H9 (cell line): Measurements from ENCODE around the gene SOX13. TPM values are rescaled to one million over a fixed set of nuclear protein-coding genes. Genes with fewer than 3 reads are reported as not detected.

Source experiments
- DNase-seq: peaks from one replicate; pipeline ENCODE4 v3.0.0-alpha.2; 2017
- H2AFZ ChIP-seq: one replicate; pipeline ENCODE4 v1.6.1; 2013; ENCODE audit warnings: mild to moderate bottlenecking, low read length, control low read depth, moderate library complexity
- H2AK5ac ChIP-seq: 2 replicates; pipeline ENCODE4 v1.6.1; 2013; ENCODE audit warnings: low read length, control low read depth, mixed read lengths; ENCODE audit not compliant: insufficient read length
- H2BK120ac ChIP-seq: one replicate; pipeline ENCODE4 v1.6.1; 2013; ENCODE audit warnings: low read depth, mild to moderate bottlenecking, low read length, control low read depth, inconsistent platforms; ENCODE audit not compliant: poor library complexity, severe bottlenecking
- H2BK12ac ChIP-seq: 2 replicates; pipeline ENCODE4 v1.6.1; 2013; ENCODE audit warnings: low read length, control low read depth, mixed read lengths, low read depth; ENCODE audit not compliant: insufficient read length
- H2BK15ac ChIP-seq: 2 replicates; pipeline ENCODE4 v1.6.1; 2013; ENCODE audit warnings: low read depth, low read length, control low read depth
- H2BK20ac ChIP-seq: one replicate; pipeline ENCODE4 v1.6.1; 2013; ENCODE audit warnings: low read depth, mild to moderate bottlenecking, low read length, control low read depth, inconsistent platforms; ENCODE audit not compliant: poor library complexity, severe bottlenecking
- H2BK5ac ChIP-seq: 2 replicates; pipeline ENCODE4 v1.6.1; 2013; ENCODE audit warnings: low read length, control low read depth, mixed read lengths; ENCODE audit not compliant: insufficient read length
- H3K14ac ChIP-seq: 2 replicates; pipeline ENCODE4 v1.6.1; 2013; ENCODE audit warnings: low read length, control low read depth; ENCODE audit not compliant: insufficient read depth
- H3K18ac ChIP-seq: 2 replicates; pipeline ENCODE4 v1.6.1; 2013; ENCODE audit warnings: low read depth, mild to moderate bottlenecking, mixed read lengths, low read length, control low read depth; ENCODE audit not compliant: insufficient read length
- H3K23ac ChIP-seq: 2 replicates; pipeline ENCODE4 v1.6.1; 2013; ENCODE audit warnings: low read length, control low read depth, mixed read lengths, low read depth; ENCODE audit not compliant: insufficient read length
- H3K23me2 ChIP-seq: 2 replicates; pipeline ENCODE4 v1.6.1; 2013; ENCODE audit warnings: low read depth, mild to moderate bottlenecking, mixed read lengths, low read length, control low read depth; ENCODE audit not compliant: insufficient read length, poor library complexity, severe bottlenecking
- H3K27ac ChIP-seq: 2 replicates; pipeline ENCODE4 v1.5.1; 2013; ENCODE audit warnings: low read length, control low read depth, mixed read lengths, low read depth; ENCODE audit not compliant: insufficient read length
- H3K27me3 ChIP-seq: 2 replicates; pipeline ENCODE4 v1.6.1; 2013; ENCODE audit warnings: low read length, control low read depth, inconsistent platforms; ENCODE audit not compliant: insufficient read depth
- H3K4ac ChIP-seq: 2 replicates; pipeline ENCODE4 v1.6.1; 2013; ENCODE audit warnings: low read depth, mild to moderate bottlenecking, control low read depth, inconsistent platforms, low read length, moderate library complexity
- H3K4me1 ChIP-seq: 2 replicates; pipeline ENCODE4 v1.6.1; 2013; ENCODE audit warnings: low read length, control low read depth, inconsistent platforms; ENCODE audit not compliant: insufficient read depth
- H3K4me2 ChIP-seq: 2 replicates; pipeline ENCODE4 v1.6.1; 2013; ENCODE audit warnings: low read length, control low read depth, mixed read lengths; ENCODE audit not compliant: insufficient read length, insufficient read depth
- H3K56ac ChIP-seq: 2 replicates; pipeline ENCODE4 v1.6.1; 2013; ENCODE audit warnings: low read depth, mild to moderate bottlenecking, mixed read lengths, low read length, control low read depth; ENCODE audit not compliant: insufficient read length
- H3K79me1 ChIP-seq: 2 replicates; pipeline ENCODE4 v1.6.1; 2013; ENCODE audit warnings: low read depth, mild to moderate bottlenecking, moderate library complexity, low read length, control low read depth, inconsistent platforms; ENCODE audit not compliant: insufficient read depth, poor library complexity, severe bottlenecking
- H3K79me2 ChIP-seq: 2 replicates; pipeline ENCODE4 v1.6.1; 2013; ENCODE audit warnings: low read length, control low read depth, inconsistent platforms; ENCODE audit not compliant: insufficient read depth
- H3K9ac ChIP-seq: 2 replicates; pipeline ENCODE4 v1.6.1; 2013; ENCODE audit warnings: low read length, control low read depth, mixed read lengths; ENCODE audit not compliant: insufficient read length; ENCODE audit errors: extremely low read depth
- H3K9me3 ChIP-seq: one replicate; pipeline ENCODE4 v1.6.1; 2013; ENCODE audit warnings: low read depth, low read length, inconsistent platforms; ENCODE audit not compliant: control insufficient read depth
- H3T11ph ChIP-seq: one replicate; pipeline ENCODE4 v1.6.1; 2013; ENCODE audit warnings: mild to moderate bottlenecking, low read length, control low read depth, inconsistent platforms
- H4K20me1 ChIP-seq: one replicate; pipeline ENCODE4 v1.6.1; 2013; ENCODE audit not compliant: control insufficient read depth, insufficient read length, insufficient read depth
- H4K5ac ChIP-seq: 2 replicates; pipeline ENCODE4 v1.6.1; 2013; ENCODE audit warnings: low read depth, mild to moderate bottlenecking, mixed read lengths, low read length, control low read depth; ENCODE audit not compliant: insufficient read length
- H4K8ac ChIP-seq: replicated peaks from 2 replicates; pipeline ENCODE4 v1.6.1; 2013; ENCODE audit warnings: low read length, control low read depth, mixed read lengths, low read depth; ENCODE audit not compliant: insufficient read length
- H4K91ac ChIP-seq: 2 replicates; pipeline ENCODE4 v1.6.1; 2013; ENCODE audit warnings: low read depth, mild to moderate bottlenecking, moderate library complexity, mixed read lengths, low read length, control low read depth; ENCODE audit not compliant: insufficient read length
- H3K27ac Mint-ChIP-seq, 3 experiments: 2 replicates in 2 of 3; 3 replicates in 1 of 3; pipeline ENCODE4 v1.8.0; 2020 to 2021; ENCODE audit warnings: mixed read lengths in 3 of 3, mild to moderate bottlenecking in 1 of 3, moderate library complexity in 1 of 3
- H3K27me3 Mint-ChIP-seq: 2 replicates; pipeline ENCODE4 v1.8.0; 2021; ENCODE audit warnings: low read depth, mild to moderate bottlenecking, moderate library complexity, mixed read lengths
- H3K36me3 Mint-ChIP-seq, 3 experiments: 2 replicates in 2 of 3; 3 replicates in 1 of 3; pipeline ENCODE4 v1.8.0; 2020 to 2021; ENCODE audit warnings: low read depth in 3 of 3, mixed read lengths in 3 of 3; ENCODE audit not compliant: insufficient read depth in 1 of 3
- H3K4me1 Mint-ChIP-seq, 2 experiments: 2 replicates each; pipeline ENCODE4 v1.8.0; 2020; ENCODE audit warnings: mixed read lengths in 2 of 2
- H3K4me3 Mint-ChIP-seq, 2 experiments: 2 replicates in 1 of 2; 3 replicates in 1 of 2; pipeline ENCODE4 v1.8.0; 2020 to 2021; ENCODE audit warnings: mild to moderate bottlenecking in 2 of 2, mixed read lengths in 2 of 2, moderate library complexity in 1 of 2
- H3K9me3 Mint-ChIP-seq, 2 experiments: 2 replicates in 1 of 2; 3 replicates in 1 of 2; pipeline ENCODE4 v1.8.0; 2020; ENCODE audit warnings: mild to moderate bottlenecking in 2 of 2, mixed read lengths in 2 of 2, moderate library complexity in 1 of 2
- WGBS: extraction: QIAGEN DNeasy Blood & Tissue Kit; methylation state at CpG from one replicate; pipeline ENCODE4 v1.1.7; 2013; ENCODE audit warnings: missing lambda C conversion rate, low lambda C conversion rate, mixed read lengths; ENCODE audit not compliant: insufficient read length; ENCODE audit errors: extremely low coverage; 5-methylcytosine and 5-hydroxymethylcytosine counted together
- total RNA-seq: library from RNA; stranded (reverse); gene quantifications from 2 replicates; pipeline ENCODE4 v1.2.1, GENCODE V29; 2021
- TF ChIP-seq, protein P1 (sequence below): fragments of 200-600 bp; sonication (generic); conservative IDR thresholded peaks from 3 replicates; pipeline ENCODE4 v1.8.0; 2021; ENCODE audit warnings: antibody characterized with exemption, mild to moderate bottlenecking

The SOX13 gene
- total RNA-seq, 1 experiment from 2014 or later = 120 TPM

DNA sequence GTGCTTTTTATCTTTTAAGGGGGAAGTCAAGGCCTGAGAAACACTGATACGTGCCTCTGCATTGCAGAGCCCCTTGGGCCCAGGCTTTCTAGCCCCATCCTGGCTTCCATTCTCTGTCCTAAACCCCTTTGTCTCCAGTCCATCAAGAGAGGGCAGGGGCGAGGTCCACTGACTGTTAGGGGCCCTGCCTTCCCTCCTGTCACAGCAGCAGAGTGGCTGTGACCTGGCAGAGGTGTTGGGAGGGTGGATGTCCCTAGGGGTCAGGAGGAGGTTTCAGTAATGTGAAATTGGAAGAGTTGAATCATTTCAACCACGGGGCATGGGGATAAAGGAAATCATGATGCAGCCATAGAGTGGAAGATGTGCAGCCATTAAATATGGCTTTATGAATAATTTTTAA, 24.0 kb downstream of the SOX13 start:
- Histone ChIP-seq H3K4ac (no peak overlapping the region), H2AK5ac (peak overlapping the region; percentile 76), H4K5ac (no peak overlapping the region), H3K27ac (no peak overlapping the region), H3K14ac (no peak overlapping the region), H3K18ac (no peak overlapping the region), H4K20me1 (no peaks in the 10 kb centered on the region), H4K91ac (no peak overlapping the region), H2BK120ac (no peak overlapping the region), H3K23ac (no peak overlapping the region), H3K79me1 (peaks cover 16% of the 10 kb centered on the region), H2BK12ac (no peak overlapping the region), H3K4me1 (peaks cover 33% of the 10 kb centered on the region), H2BK20ac (no peak overlapping the region), H3K56ac (no peak overlapping the region), H3K9ac (no peak overlapping the region), H3K23me2 (no peaks in the 10 kb centered on the region), H2BK5ac (no peak overlapping the region), H3K27me3 (no peaks in the 10 kb centered on the region), H3K9me3 (no peaks in the 10 kb centered on the region), H3K4me2 (no peak overlapping the region), H4K8ac (no peak overlapping the region), H3K79me2 (peaks cover 80% of the 10 kb centered on the region; the same call in 1 of the 2 replicates), H2BK15ac (no peak overlapping the region), H2AFZ (no peak overlapping the region), H3T11ph (no peak overlapping the region)
- WGBS = no CpG with 5 or more reads among the region's 3 CpGs
- DNase-seq = no peak
- H3K4me1 Mint-ChIP-seq = peaks cover 68 to 70% of the 10 kb centered on the region in 2 experiments
- no peak overlapping the region for H3K4me3 Mint-ChIP-seq
- TF ChIP-seq, protein P1, sequence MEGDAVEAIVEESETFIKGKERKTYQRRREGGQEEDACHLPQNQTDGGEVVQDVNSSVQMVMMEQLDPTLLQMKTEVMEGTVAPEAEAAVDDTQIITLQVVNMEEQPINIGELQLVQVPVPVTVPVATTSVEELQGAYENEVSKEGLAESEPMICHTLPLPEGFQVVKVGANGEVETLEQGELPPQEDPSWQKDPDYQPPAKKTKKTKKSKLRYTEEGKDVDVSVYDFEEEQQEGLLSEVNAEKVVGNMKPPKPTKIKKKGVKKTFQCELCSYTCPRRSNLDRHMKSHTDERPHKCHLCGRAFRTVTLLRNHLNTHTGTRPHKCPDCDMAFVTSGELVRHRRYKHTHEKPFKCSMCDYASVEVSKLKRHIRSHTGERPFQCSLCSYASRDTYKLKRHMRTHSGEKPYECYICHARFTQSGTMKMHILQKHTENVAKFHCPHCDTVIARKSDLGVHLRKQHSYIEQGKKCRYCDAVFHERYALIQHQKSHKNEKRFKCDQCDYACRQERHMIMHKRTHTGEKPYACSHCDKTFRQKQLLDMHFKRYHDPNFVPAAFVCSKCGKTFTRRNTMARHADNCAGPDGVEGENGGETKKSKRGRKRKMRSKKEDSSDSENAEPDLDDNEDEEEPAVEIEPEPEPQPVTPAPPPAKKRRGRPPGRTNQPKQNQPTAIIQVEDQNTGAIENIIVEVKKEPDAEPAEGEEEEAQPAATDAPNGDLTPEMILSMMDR = no peak
- no peaks in the 10 kb centered on the region for H3K27me3 Mint-ChIP-seq
- no peaks in the 10 kb centered on the region for H3K9me3 Mint-ChIP-seq
- peaks cover 0 to 6% (median 5%) of the 10 kb centered on the region in 3 experiments; a peak in 4 of 7 replicates for H3K36me3 Mint-ChIP-seq
- peak overlapping the region in 1 of 3 experiments; percentile 5; a peak in 1 of 7 replicates for H3K27ac Mint-ChIP-seq
